ENCODE measurements around the gene NXPH3.

NXPH3 gene

GRCh38 chr17:49592263-49592662, 16.6 kb downstream of the NXPH3 start:
- no peak for DNase-seq

- DNase-seq, result no peak
These were observed 19.7 kb downstream of the NXPH3 start for GRCh38 chr17:49595328-49595727.

- DNase-seq, result no peak
These were observed 20.3 kb downstream of the NXPH3 start for GRCh38 chr17:49595980-49596379.

DNA sequence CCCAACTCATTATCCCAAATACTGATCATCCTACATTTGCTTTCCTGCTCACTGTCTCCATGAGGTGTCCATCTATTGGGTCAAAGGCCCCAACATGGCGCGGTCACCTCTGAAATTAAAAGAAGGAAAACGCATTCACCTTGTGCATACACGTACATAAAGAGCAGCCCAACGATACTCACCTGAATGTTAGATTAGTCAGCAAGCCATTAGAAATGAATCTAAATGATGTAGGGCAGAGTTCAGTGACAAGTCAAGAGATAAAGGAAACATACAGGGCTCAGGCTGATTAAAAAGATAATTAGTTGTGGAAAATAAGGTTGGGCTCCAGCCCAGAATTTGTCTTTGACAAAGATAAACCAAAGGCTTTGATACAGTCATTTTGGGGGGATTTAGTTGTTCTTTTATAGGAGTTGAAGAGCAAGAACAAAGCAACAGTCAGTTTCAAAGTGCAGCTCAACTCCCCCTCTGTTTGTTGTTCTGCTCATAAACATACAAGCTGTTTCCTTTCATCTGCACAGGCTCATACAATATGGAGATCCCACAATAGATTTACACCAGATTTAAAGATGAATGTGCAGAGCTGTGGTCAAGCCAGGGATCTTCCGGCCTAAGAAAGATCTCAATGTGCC, 21.1 kb downstream of the NXPH3 start:
- no peak for DNase-seq

DNA sequence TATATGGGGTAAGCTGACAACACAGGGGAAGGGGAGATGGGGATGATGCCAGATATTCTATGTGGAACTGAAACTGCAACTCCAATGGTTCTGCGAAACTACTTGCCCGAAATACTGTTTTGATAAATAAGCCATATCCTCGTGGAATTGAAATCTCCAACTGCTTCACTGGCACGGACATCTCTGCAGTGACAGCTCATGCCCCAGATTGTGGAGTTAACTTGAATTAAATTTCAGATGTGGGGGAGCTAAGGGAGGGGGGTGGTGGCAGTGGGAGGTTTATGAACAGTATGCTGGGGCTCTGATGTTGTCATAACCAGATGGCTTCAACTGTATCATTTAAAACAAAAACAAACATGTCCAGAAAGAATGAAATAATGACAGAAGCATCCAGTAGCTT, 21.8 kb downstream of the NXPH3 start:
- no peak for DNase-seq

DNA sequence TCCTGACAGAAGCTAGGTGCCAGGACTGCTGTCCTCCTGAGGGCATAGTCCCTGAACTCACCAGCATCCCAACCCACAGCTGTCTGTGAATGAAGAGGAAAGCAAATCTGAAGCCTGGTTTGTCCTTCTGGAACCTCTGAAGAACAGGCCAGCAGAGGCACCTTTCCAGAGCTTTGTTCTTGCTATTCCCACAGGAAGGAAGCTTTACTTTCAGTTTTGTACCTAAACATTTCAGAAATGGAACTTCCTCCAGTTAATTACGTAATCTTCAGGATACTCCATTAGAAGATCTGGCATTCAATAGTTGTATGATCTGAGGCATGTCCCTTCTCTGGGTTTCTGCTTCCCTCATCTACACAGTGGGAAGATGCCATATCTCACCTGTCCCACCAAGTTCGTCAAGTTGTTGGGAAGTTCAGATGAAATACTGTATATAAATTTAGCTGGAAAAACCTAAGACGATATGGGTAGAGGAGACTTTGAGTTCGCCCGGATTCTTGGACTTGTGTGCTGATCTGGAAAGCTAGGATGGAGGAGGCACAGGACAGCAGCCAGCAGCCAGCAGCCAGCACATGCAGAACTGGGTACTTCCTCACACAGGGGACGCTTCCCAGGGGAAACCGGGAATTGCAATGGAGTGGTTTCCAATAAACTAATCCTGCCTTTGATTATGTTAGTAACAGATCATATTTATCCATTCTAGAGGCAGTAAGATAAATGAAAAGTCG, 22.4 kb downstream of the NXPH3 start:
- DNase-seq, result no peak

DNA sequence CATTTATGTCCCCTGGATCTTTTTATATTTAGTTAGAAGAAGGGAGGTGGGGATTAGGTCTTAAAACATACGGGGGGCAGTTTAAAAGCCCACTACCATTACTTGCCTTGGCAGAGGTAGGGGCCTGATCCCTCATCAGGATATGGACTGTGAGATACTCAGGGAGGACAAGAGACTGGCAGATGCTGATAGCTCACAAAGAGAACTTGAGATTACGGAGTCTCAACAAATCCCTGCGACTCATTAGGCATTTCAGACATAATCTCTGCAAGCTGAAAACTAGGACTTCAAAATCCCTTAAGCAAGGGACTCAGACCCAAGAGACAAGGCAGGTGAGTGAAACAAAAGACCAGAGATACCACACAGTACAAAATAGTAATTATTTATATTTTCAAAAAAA, 23.2 kb downstream of the NXPH3 start:
- no peak for DNase-seq

- DNase-seq, result no peak
These were observed 25.3 kb downstream of the NXPH3 start for GRCh38 chr17:49600949-49601348.

DNA sequence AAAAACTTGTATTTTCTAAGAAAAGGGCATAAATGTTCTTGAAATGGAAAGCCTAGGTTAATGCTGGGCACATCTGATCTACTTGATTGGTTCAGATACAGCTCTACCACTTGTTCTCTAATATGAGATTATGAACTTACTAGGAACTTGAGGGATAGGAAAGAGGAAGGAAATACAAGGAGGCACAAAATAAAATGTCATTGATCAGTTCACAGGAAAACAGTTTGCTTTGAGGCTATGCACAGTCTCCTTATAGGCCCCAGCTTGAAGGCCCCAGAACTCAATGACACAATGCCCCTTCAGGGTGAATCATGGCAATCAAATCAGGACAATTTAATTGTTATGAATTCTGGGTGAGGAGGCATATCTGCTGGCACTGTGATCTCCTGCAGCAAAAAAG, 27.1 kb downstream of the NXPH3 start:
- DNase-seq, result no peak

DNA sequence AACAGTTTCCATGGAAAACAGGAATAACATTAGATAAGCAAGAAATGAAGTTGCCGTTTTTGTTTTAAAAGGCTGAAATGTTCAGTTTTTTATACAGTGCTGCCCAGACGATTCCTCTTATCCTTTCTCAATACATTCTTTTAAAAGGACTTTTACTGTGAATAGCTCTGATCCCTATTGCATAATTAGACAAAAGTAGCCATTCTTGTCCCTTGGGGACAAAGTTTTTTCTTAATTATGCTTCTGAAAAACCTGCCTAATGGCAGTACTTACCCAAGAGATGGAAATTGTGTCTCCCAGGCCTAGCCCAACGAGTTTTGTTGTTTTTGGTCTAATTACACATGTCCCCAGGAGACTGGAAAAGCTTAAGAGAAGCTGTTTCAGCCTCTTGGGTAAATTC, 27.6 kb downstream of the NXPH3 start:
- no peak for DNase-seq

- DNase-seq, result no peak
These were observed 28.0 kb downstream of the NXPH3 start for GRCh38 chr17:49603720-49604119.

GRCh38 chr17:49604314-49604869, 28.7 kb downstream of the NXPH3 start:
- DNase-seq, result no peak

DNA sequence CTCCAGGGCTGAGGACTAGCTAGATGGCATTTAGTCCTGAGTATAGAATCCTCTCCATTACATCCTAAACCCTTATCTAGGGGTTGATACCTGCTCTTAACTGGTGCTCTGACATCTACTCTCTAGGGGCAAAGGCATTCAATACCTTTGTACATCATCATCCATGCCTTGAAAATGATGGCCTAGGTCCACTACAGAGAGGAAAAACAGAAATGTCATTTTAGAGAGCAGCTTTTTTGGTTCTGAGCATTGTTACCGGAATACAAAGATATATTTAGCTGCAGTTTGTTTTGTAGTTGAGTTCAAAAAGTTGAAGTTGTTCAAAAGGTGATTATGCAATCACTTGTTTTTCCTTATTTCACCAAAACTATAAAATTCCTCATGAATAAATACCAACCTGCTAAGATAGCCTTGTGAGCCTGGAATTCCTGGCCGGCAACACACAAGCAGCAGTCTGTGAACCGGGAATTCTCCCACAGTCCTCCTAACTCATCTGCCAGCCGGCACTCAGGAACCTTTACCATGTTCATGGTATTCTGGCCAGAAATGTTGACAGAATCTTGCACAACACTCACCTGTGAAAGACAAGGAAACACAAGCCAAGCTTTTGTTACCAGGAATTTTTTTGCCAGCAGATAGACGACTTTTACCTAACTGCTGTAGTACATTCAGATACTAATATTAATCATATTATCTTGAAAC, 35.4 kb downstream of the NXPH3 start:
- no peak for DNase-seq

GRCh38 chr17:49612726-49613125, 37.1 kb downstream of the NXPH3 start:
- no peak for DNase-seq

DNA sequence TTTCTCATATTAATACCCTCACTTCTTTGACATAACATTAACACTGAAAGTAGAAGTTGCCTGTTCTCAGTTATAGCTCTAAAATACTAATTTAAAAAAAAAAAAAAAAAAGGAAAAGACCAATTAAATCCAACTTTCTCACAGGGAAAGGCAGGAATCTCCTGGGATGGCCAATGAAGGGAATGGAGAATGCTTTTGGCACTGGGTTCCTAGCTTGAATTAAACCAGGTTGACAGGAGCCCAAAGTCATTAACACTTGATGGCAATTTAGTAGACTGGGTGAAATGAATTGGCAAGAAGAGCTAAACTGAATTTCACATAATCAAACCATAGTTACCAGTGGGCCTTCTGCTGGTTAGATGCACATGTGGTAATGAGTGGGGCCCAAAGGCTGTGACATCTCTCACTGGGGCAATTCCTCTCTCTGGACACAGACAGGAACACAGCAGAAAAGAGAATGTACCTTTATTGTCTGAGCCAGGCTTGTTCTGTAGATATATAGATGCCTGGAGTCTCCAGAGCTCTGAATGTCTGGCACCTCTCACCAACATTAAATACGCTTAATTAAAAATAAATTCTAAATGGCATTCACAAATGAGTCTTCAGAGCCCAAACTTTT, 37.6 kb downstream of the NXPH3 start:
- no peak for DNase-seq

DNA sequence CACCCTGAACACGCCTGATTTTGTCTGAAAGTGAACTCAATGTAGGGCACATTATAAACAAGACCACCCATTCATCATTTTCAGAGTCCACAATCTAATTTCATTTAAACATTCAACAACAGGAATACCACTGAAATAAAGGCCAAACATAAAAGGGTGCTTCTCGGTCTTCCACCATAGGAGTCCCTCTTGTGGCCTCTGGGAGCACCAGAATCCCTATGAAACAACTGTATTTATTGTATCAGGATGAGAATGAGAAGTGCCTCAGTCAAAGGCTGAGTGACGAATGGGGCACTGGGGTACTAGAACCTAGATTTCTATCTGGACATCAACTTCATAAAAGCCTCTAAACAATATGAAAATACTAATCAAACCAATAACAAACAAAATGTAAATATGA, 40.4 kb downstream of the NXPH3 start:
- no peak for DNase-seq

- no peak for DNase-seq
These were observed 41.0 kb downstream of the NXPH3 start for GRCh38 chr17:49616601-49617131.

- no peak for DNase-seq
These were observed 42.4 kb downstream of the NXPH3 start for GRCh38 chr17:49618028-49618611.

DNA sequence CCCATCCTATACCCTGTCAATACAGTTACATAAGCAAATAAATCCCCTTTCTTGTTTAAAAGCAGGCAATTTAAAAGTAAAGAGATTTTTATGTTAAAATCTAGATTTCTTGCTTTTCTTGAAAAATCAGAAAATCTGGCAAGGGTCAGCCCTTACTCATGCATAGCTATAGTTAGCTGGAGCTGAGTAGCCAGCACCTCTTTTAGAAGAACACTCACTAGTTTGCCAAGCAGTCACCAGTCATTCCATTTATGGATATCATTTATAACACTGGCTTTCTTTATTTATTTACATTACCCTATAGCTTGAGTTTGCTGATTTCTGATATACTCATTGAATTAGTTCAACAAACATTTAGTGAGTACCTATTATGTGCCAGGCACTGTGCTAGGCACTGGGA, 45.7 kb downstream of the NXPH3 start:
- no peak for DNase-seq

- no peak for DNase-seq
These were observed 46.4 kb downstream of the NXPH3 start for GRCh38 chr17:49621946-49622529.

DNA sequence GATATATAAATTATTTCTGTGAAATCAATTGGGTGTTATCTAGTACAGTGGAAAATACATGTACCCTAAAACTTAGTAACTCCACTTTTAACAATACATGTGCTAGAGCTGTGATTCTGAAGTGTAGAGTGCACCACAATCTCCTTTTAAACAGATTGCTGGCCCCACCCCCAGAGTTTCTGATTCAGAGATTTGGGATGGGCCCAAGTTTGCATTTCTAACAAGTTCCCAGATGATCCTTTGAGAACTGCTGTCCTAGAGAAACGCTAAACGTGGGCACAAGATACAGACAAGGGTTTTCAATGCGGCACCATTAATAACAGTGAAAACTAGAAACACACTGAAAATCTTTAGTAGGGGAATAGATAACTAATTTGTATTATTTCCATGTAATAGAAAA, 49.2 kb downstream of the NXPH3 start:
- no peak for DNase-seq

GRCh38 chr17:49629447-49629846, 53.8 kb downstream of the NXPH3 start:
- no peak for DNase-seq

All from right kidney (tissue), 1 donor.